DOHH2 (cell line): ENCODE data around the gene TESMIN.

ENCODE experiments used
- CTCF ChIP-seq: fragments of 200-600 bp; sonication (generic); IDR thresholded peaks from one replicate; pipeline ENCODE4 v1.5.1; 2014; ENCODE audit warnings: antibody characterized with exemption, mild to moderate bottlenecking, low read depth, low read length; ENCODE audit not compliant: poor library complexity, severe bottlenecking
- EZH2phosphoT487 ChIP-seq: fragments of 200-600 bp; sonication (generic); IDR thresholded peaks from 2 replicates; pipeline ENCODE4 v1.6.1; 2017; ENCODE audit warnings: borderline replicate concordance, mild to moderate bottlenecking, antibody characterized with exemption, low read length, moderate library complexity, mixed read lengths

- TF ChIP-seq CTCF (no peak), EZH2phosphoT487 (no peak)
Measured at GRCh38 chr11:68673991-68674390, 77.3 kb downstream of the TESMIN start.
